ENCODE data around the gene DIPK1C.

GRCh38 chr18:74450626-74451025 lies 6.5 kb downstream of the DIPK1C start:
- TF ChIP-seq EZH2phosphoT487 (IDR thresholded peaks at IDR 0.05; ENCODE audit: insufficient read depth, low read depth) (no peak), EZH2 (IDR thresholded peaks at IDR 0.05; ENCODE audit: insufficient read depth, poor library complexity, severe bottlenecking) (no peak)
